ENCODE results near the gene IREB2. TPM values are rescaled to one million over a fixed set of nuclear protein-coding genes. Genes with fewer than 3 reads are reported as not detected.

The IREB2 gene
- total RNA-seq, 1 donor from 2014 or later: 97.6 TPM

- no peak for TF ChIP-seq CTCF (conservative IDR thresholded peaks at IDR 0.05)
- Mint-ChIP-seq H3K27me3 (ENCODE audit: low read depth) (peaks cover 17% of the 10 kb centered on the region), H3K4me3 (no peak overlapping the region), H3K4me1 (peaks cover 12% of the 10 kb centered on the region), H3K27ac (ENCODE audit: unreplicated experiment) (no peak overlapping the region), H3K36me3 (ENCODE audit: low read depth) (no peaks in the 10 kb centered on the region), H3K9me3 (no peaks in the 10 kb centered on the region)
- DNase-seq (ENCODE audit: low read depth, low spot score): no peak
These were observed 42.9 kb upstream of the IREB2 start for GRCh38 chr15:78394981-78395616.

GRCh38 chr15:78396186-78396814 lies 41.7 kb upstream of the IREB2 start:
- H3K9me3 Mint-ChIP-seq: no peaks in the 10 kb centered on the region
- no peaks in the 10 kb centered on the region for H3K36me3 Mint-ChIP-seq (ENCODE audit: low read depth)
- no peak overlapping the region for H3K4me3 Mint-ChIP-seq
- peaks cover 17% of the 10 kb centered on the region for H3K27me3 Mint-ChIP-seq (ENCODE audit: low read depth)
- DNase-seq (ENCODE audit: low read depth, low spot score): no peak
- H3K4me1 Mint-ChIP-seq: peaks cover 12% of the 10 kb centered on the region
- no peak for TF ChIP-seq CTCF (conservative IDR thresholded peaks at IDR 0.05)
- H3K27ac Mint-ChIP-seq (ENCODE audit: unreplicated experiment): no peak overlapping the region

GRCh38 chr15:78396976-78397375 lies 41.0 kb upstream of the IREB2 start:
- TF ChIP-seq CTCF (conservative IDR thresholded peaks at IDR 0.05): no peak
- peaks cover 12% of the 10 kb centered on the region for H3K4me1 Mint-ChIP-seq
- no peaks in the 10 kb centered on the region for H3K36me3 Mint-ChIP-seq (ENCODE audit: low read depth)
- no peak for DNase-seq (ENCODE audit: low read depth, low spot score)
- H3K4me3 Mint-ChIP-seq: no peak overlapping the region
- no peak overlapping the region for H3K27ac Mint-ChIP-seq (ENCODE audit: unreplicated experiment)
- H3K27me3 Mint-ChIP-seq (ENCODE audit: low read depth): peaks cover 17% of the 10 kb centered on the region
- H3K9me3 Mint-ChIP-seq: no peaks in the 10 kb centered on the region

GRCh38 chr15:78397382-78397781 lies 40.6 kb upstream of the IREB2 start:
- no peak overlapping the region for H3K27ac Mint-ChIP-seq (ENCODE audit: unreplicated experiment)
- H3K27me3 Mint-ChIP-seq (ENCODE audit: low read depth): peaks cover 17% of the 10 kb centered on the region
- H3K9me3 Mint-ChIP-seq: no peaks in the 10 kb centered on the region
- H3K4me1 Mint-ChIP-seq: peaks cover 12% of the 10 kb centered on the region
- H3K4me3 Mint-ChIP-seq: no peak overlapping the region
- no peak for TF ChIP-seq CTCF (conservative IDR thresholded peaks at IDR 0.05)
- no peaks in the 10 kb centered on the region for H3K36me3 Mint-ChIP-seq (ENCODE audit: low read depth)
- no peak for DNase-seq (ENCODE audit: low read depth, low spot score)

- no peaks in the 10 kb centered on the region for H3K9me3 Mint-ChIP-seq
- peaks cover 13% of the 10 kb centered on the region for H3K27me3 Mint-ChIP-seq (ENCODE audit: low read depth)
- H3K36me3 Mint-ChIP-seq (ENCODE audit: low read depth): no peaks in the 10 kb centered on the region
- no peak overlapping the region for H3K27ac Mint-ChIP-seq (ENCODE audit: unreplicated experiment)
- no peak for DNase-seq (ENCODE audit: low read depth, low spot score)
- TF ChIP-seq CTCF (conservative IDR thresholded peaks at IDR 0.05): no peak
- H3K4me1 Mint-ChIP-seq: peaks cover 12% of the 10 kb centered on the region
- no peak overlapping the region for H3K4me3 Mint-ChIP-seq
These were observed 39.8 kb upstream of the IREB2 start for GRCh38 chr15:78398076-78398825.
